Measurements from ENCODE around the gene RHOBTB1.

The RHOBTB1 gene

DNA sequence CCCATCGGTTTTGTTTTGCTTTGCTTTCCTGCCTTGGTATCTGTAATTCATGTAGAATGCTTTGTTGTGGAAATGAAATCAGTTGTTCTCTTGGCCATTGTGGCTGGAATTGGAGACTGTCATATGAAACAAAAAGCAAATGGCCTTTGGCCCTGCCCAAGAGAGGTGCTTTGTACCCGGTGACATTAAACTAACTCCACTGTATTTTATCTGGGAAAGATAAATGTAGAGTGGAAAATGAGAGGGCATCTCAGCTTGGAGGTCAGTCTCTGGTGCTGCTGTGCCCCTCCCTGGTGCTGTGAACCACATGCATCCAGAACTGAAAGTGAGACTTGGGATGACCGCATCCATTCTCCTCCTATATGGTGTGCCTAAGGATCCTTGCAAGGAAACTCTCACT, 90.3 kb downstream of the RHOBTB1 start:
- Histone ChIP-seq H3K79me1 (ENCODE audit: low read length) (no peaks in the 10 kb centered on the region), H3K36me3 (ENCODE audit: control insufficient read depth in 1 of 2, insufficient read depth in 2 of 2, low read length in 2 of 2) (no peaks in the 10 kb centered on the region), H3K9ac (ENCODE audit: low read length) (no peak overlapping the region), H2BK12ac (ENCODE audit: low read length) (no peak overlapping the region), H3K23ac (ENCODE audit: low read length) (no peak overlapping the region), H3K4me3 (ENCODE audit: low read depth, low read length) (no peak overlapping the region), H2AFZ (ENCODE audit: insufficient read depth, low read length, poor library complexity) (no peak overlapping the region), H3K4ac (ENCODE audit: low read depth, low read length) (no peak overlapping the region), H3K14ac (ENCODE audit: low read length) (no peak overlapping the region), H3K4me1 (ENCODE audit: control insufficient read depth in 1 of 2, insufficient read depth in 2 of 2, low read length in 2 of 2) (no peaks in the 10 kb centered on the region), H3K79me2 (ENCODE audit: control insufficient read depth, insufficient read depth, low read length, poor library complexity) (no peaks in the 10 kb centered on the region), H4K91ac (ENCODE audit: low read depth, low read length) (no peak overlapping the region), H2BK5ac (ENCODE audit: low read depth, low read length, poor library complexity) (no peak overlapping the region), H2AK5ac (ENCODE audit: low read length) (no peak overlapping the region), H2BK120ac (ENCODE audit: insufficient read depth, low read length, poor library complexity) (no peak overlapping the region), H3K18ac (ENCODE audit: low read length) (no peak overlapping the region), H3K27me3 (ENCODE audit: insufficient read depth, low read length) (no peaks in the 10 kb centered on the region), H3K9me3 (ENCODE audit: insufficient read depth, low read depth, low read length) (no peaks in the 10 kb centered on the region), H3K27ac (ENCODE audit: low read depth, low read length) (no peak overlapping the region), H4K8ac (ENCODE audit: low read depth, low read length) (no peak overlapping the region), H4K12ac (ENCODE audit: low read depth, low read length) (no peak overlapping the region), H3K4me2 (ENCODE audit: low read length) (no peak overlapping the region)
- no CpG with 5 or more reads among the region's 3 CpGs for WGBS (ENCODE audit: extremely low coverage, insufficient coverage, insufficient read length)
- no peak for DNase-seq

DNA sequence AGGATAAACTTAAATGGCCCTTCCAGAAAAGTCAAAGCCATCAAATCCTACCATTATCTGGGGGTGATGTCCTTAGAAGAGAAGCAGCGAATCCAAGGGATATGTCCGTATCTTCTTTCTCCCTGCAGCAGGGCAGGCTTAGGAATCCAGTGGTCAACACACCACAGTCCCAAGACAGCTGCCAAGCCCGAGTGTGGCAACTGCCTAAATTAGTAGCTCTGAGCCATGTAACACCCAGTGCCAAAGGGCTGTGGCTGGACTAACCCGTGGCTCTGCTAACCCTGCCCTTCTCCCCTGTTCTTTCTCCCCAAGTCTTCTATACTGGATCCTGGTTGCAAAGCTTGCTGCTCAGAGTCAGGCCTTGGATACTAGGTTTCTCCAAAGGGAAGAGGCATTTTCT, 90.9 kb downstream of the RHOBTB1 start:
- Histone ChIP-seq H3K9ac (ENCODE audit: low read length) (no peak overlapping the region), H3K79me2 (ENCODE audit: control insufficient read depth, insufficient read depth, low read length, poor library complexity) (no peaks in the 10 kb centered on the region), H2BK12ac (ENCODE audit: low read length) (no peak overlapping the region), H3K18ac (ENCODE audit: low read length) (no peak overlapping the region), H3K4ac (ENCODE audit: low read depth, low read length) (no peak overlapping the region), H3K36me3 (ENCODE audit: control insufficient read depth in 1 of 2, insufficient read depth in 2 of 2, low read length in 2 of 2) (no peaks in the 10 kb centered on the region), H2AFZ (ENCODE audit: insufficient read depth, low read length, poor library complexity) (no peak overlapping the region), H2BK5ac (ENCODE audit: low read depth, low read length, poor library complexity) (no peak overlapping the region), H4K8ac (ENCODE audit: low read depth, low read length) (no peak overlapping the region), H3K79me1 (ENCODE audit: low read length) (no peaks in the 10 kb centered on the region), H2AK5ac (ENCODE audit: low read length) (no peak overlapping the region), H3K9me3 (ENCODE audit: insufficient read depth, low read depth, low read length) (no peaks in the 10 kb centered on the region), H3K4me1 (ENCODE audit: control insufficient read depth in 1 of 2, insufficient read depth in 2 of 2, low read length in 2 of 2) (no peaks in the 10 kb centered on the region), H3K4me3 (ENCODE audit: low read depth, low read length) (no peak overlapping the region), H3K27me3 (ENCODE audit: insufficient read depth, low read length) (no peaks in the 10 kb centered on the region), H3K14ac (ENCODE audit: low read length) (no peak overlapping the region), H2BK120ac (ENCODE audit: insufficient read depth, low read length, poor library complexity) (no peak overlapping the region), H3K27ac (ENCODE audit: low read depth, low read length) (no peak overlapping the region), H3K4me2 (ENCODE audit: low read length) (no peak overlapping the region), H4K91ac (ENCODE audit: low read depth, low read length) (no peak overlapping the region), H4K12ac (ENCODE audit: low read depth, low read length) (no peak overlapping the region), H3K23ac (ENCODE audit: low read length) (no peak overlapping the region)
- no CpG with 5 or more reads among the region's 4 CpGs for WGBS (ENCODE audit: extremely low coverage, insufficient coverage, insufficient read length)
- DNase-seq, result no peak

- no peak overlapping the region for H3K18ac ChIP-seq (ENCODE audit: low read length)
- H2BK12ac ChIP-seq (ENCODE audit: low read length), result no peak overlapping the region
- WGBS (ENCODE audit: extremely low coverage, insufficient coverage, insufficient read length), result no CpG with 5 or more reads among the region's 1 CpG
- H3K4me1 ChIP-seq (ENCODE audit: control insufficient read depth in 1 of 2, insufficient read depth in 2 of 2, low read length in 2 of 2), result peaks cover 0 to 4% of the 10 kb centered on the region in 2 experiments
- no peak overlapping the region for H3K27ac ChIP-seq (ENCODE audit: low read depth, low read length)
- no peaks in the 10 kb centered on the region for H3K9me3 ChIP-seq (ENCODE audit: insufficient read depth, low read depth, low read length)
- no peaks in the 10 kb centered on the region for H3K27me3 ChIP-seq (ENCODE audit: insufficient read depth, low read length)
- no peak overlapping the region for H3K9ac ChIP-seq (ENCODE audit: low read length)
- no peak overlapping the region for H2BK120ac ChIP-seq (ENCODE audit: insufficient read depth, low read length, poor library complexity)
- H4K8ac ChIP-seq (ENCODE audit: low read depth, low read length), result no peak overlapping the region
- no peak overlapping the region for H3K4ac ChIP-seq (ENCODE audit: low read depth, low read length)
- H2BK5ac ChIP-seq (ENCODE audit: low read depth, low read length, poor library complexity), result no peak overlapping the region
- H4K91ac ChIP-seq (ENCODE audit: low read depth, low read length), result no peak overlapping the region
- no peak overlapping the region for H3K14ac ChIP-seq (ENCODE audit: low read length)
- H2AFZ ChIP-seq (ENCODE audit: insufficient read depth, low read length, poor library complexity), result no peak overlapping the region
- H3K36me3 ChIP-seq (ENCODE audit: control insufficient read depth in 1 of 2, insufficient read depth in 2 of 2, low read length in 2 of 2), result no peaks in the 10 kb centered on the region
- no peak overlapping the region for H2AK5ac ChIP-seq (ENCODE audit: low read length)
- no peak overlapping the region for H3K4me3 ChIP-seq (ENCODE audit: low read depth, low read length)
- no peak overlapping the region for H3K23ac ChIP-seq (ENCODE audit: low read length)
- H3K79me2 ChIP-seq (ENCODE audit: control insufficient read depth, insufficient read depth, low read length, poor library complexity), result no peaks in the 10 kb centered on the region
- no peak overlapping the region for H4K12ac ChIP-seq (ENCODE audit: low read depth, low read length)
- H3K4me2 ChIP-seq (ENCODE audit: low read length), result no peak overlapping the region
- no peak for DNase-seq
- no peaks in the 10 kb centered on the region for H3K79me1 ChIP-seq (ENCODE audit: low read length)
Observed at GRCh38 chr10:60849740-60850139, 94.2 kb downstream of the RHOBTB1 start.

GRCh38 chr10:60849217-60849616, 94.8 kb downstream of the RHOBTB1 start:
- no CpG with 5 or more reads among the region's 3 CpGs for WGBS (ENCODE audit: extremely low coverage, insufficient coverage, insufficient read length)

More at GRCh38 chr10:60849217-60849616, 94.8 kb downstream of the RHOBTB1 start:
- H3K9me3 ChIP-seq (ENCODE audit: insufficient read depth, low read depth, low read length), result no peaks in the 10 kb centered on the region
- H2AFZ ChIP-seq (ENCODE audit: insufficient read depth, low read length, poor library complexity), result no peak overlapping the region
- H2BK5ac ChIP-seq (ENCODE audit: low read depth, low read length, poor library complexity), result no peak overlapping the region
- H3K27ac ChIP-seq (ENCODE audit: low read depth, low read length), result no peak overlapping the region
- no peak overlapping the region for H3K14ac ChIP-seq (ENCODE audit: low read length)
- H3K23ac ChIP-seq (ENCODE audit: low read length), result no peak overlapping the region
- H2BK12ac ChIP-seq (ENCODE audit: low read length), result no peak overlapping the region
- no peak overlapping the region for H2AK5ac ChIP-seq (ENCODE audit: low read length)
- no peak for DNase-seq
- H3K4me1 ChIP-seq (ENCODE audit: control insufficient read depth in 1 of 2, insufficient read depth in 2 of 2, low read length in 2 of 2), result peaks cover 0 to 4% of the 10 kb centered on the region in 2 experiments
- H2BK120ac ChIP-seq (ENCODE audit: insufficient read depth, low read length, poor library complexity), result no peak overlapping the region
- no peak overlapping the region for H4K8ac ChIP-seq (ENCODE audit: low read depth, low read length)
- no peak overlapping the region for H4K91ac ChIP-seq (ENCODE audit: low read depth, low read length)
- H3K79me1 ChIP-seq (ENCODE audit: low read length), result no peaks in the 10 kb centered on the region
- H3K9ac ChIP-seq (ENCODE audit: low read length), result no peak overlapping the region
- H4K12ac ChIP-seq (ENCODE audit: low read depth, low read length), result no peak overlapping the region
- H3K4ac ChIP-seq (ENCODE audit: low read depth, low read length), result no peak overlapping the region
- H3K79me2 ChIP-seq (ENCODE audit: control insufficient read depth, insufficient read depth, low read length, poor library complexity), result no peaks in the 10 kb centered on the region
- H3K4me3 ChIP-seq (ENCODE audit: low read depth, low read length), result no peak overlapping the region
- H3K18ac ChIP-seq (ENCODE audit: low read length), result no peak overlapping the region
- H3K4me2 ChIP-seq (ENCODE audit: low read length), result no peak overlapping the region
- no peaks in the 10 kb centered on the region for H3K36me3 ChIP-seq (ENCODE audit: control insufficient read depth in 1 of 2, insufficient read depth in 2 of 2, low read length in 2 of 2)
- no peaks in the 10 kb centered on the region for H3K27me3 ChIP-seq (ENCODE audit: insufficient read depth, low read length)
